SK-N-SH treated with all-trans-retinoic acid at 6 μM for 48 hours (cell line): ENCODE results near the gene COL23A1.

ENCODE experiments used
- TOX ChIP-seq: fragments of 250-450 bp; sonication (Bioruptor Pico); IDR thresholded peaks from 2 replicates; pipeline ENCODE4 v1.8.0; 2021; ENCODE audit warnings: mild to moderate bottlenecking, moderate library complexity, borderline replicate concordance
- ZC3H10 ChIP-seq: fragments of 250-450 bp; sonication (Bioruptor Pico); IDR thresholded peaks from 2 replicates; pipeline ENCODE4 v1.5.1; 2021; ENCODE audit warnings: mild to moderate bottlenecking, moderate library complexity

GRCh38 chr5:178278358-178279023 is 311.7 kb downstream of the COL23A1 start:
- no peak for TF ChIP-seq ZC3H10 (CRISPR knock-in tag)
- no peak for TF ChIP-seq TOX
